ENCODE data around the gene MALSU1.

DNA sequence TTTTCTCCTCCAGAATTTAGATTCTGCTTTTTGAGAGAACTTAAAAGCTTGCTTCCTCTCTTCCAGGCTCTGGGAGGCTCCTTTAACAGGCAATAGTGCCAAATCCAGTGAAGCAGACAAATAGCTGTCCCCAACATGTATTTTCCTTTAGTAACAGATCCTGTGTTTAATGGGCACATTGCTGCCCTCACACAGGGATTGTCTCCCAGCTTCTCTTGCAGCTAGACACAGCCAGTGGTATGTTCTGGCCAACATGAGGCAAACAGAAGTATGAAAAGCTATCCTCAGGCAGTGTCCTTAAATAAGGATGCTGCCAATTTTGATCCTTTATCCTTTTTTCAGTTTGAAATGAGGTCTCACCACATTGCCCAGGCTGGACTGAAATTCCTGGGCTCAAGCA lies 38.2 kb downstream of the MALSU1 start:
- TF ChIP-seq, protein P1, sequence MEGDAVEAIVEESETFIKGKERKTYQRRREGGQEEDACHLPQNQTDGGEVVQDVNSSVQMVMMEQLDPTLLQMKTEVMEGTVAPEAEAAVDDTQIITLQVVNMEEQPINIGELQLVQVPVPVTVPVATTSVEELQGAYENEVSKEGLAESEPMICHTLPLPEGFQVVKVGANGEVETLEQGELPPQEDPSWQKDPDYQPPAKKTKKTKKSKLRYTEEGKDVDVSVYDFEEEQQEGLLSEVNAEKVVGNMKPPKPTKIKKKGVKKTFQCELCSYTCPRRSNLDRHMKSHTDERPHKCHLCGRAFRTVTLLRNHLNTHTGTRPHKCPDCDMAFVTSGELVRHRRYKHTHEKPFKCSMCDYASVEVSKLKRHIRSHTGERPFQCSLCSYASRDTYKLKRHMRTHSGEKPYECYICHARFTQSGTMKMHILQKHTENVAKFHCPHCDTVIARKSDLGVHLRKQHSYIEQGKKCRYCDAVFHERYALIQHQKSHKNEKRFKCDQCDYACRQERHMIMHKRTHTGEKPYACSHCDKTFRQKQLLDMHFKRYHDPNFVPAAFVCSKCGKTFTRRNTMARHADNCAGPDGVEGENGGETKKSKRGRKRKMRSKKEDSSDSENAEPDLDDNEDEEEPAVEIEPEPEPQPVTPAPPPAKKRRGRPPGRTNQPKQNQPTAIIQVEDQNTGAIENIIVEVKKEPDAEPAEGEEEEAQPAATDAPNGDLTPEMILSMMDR (IDR thresholded peaks at IDR 0.05): no peak
- TF ChIP-seq POLR2A (IDR thresholded peaks at IDR 0.05): no peak

Measured in body of pancreas (tissue), 4 donors.